Mesenchymal stem cell (in vitro differentiated cells and primary cell): ENCODE results near the gene GP1BA.

Experiments
- DNase-seq: peaks from one replicate; pipeline ENCODE4 v3.0.0-alpha.2; 2013
- H2AFZ ChIP-seq: one replicate; pipeline ENCODE4 v1.6.1; 2013; ENCODE audit warnings: low read depth, mild to moderate bottlenecking, control low read depth, inconsistent platforms, low read length, moderate library complexity
- H2AK5ac ChIP-seq: 2 replicates; pipeline ENCODE4 v1.6.1; 2013; ENCODE audit warnings: low read length, moderate library complexity, mild to moderate bottlenecking, inconsistent platforms; ENCODE audit not compliant: severe bottlenecking
- H2BK120ac ChIP-seq: one replicate; pipeline ENCODE4 v1.6.1; 2013; ENCODE audit warnings: low read depth, mild to moderate bottlenecking, inconsistent platforms, low read length, moderate library complexity
- H2BK12ac ChIP-seq, 2 experiments: one replicate each; pipeline ENCODE4 v1.6.1; 2013; ENCODE audit warnings: inconsistent platforms in 2 of 2, low read length in 2 of 2, mild to moderate bottlenecking in 2 of 2, moderate library complexity in 2 of 2, control low read depth in 1 of 2
- H2BK15ac ChIP-seq: one replicate; pipeline ENCODE4 v1.6.1; 2013; ENCODE audit warnings: mild to moderate bottlenecking, low read depth, inconsistent platforms; ENCODE audit not compliant: poor library complexity, severe bottlenecking
- H2BK5ac ChIP-seq: 2 replicates; pipeline ENCODE4 v1.6.1; 2013; ENCODE audit warnings: low read depth, mild to moderate bottlenecking, low read length, control low read depth, inconsistent platforms; ENCODE audit not compliant: poor library complexity, severe bottlenecking
- H3K14ac ChIP-seq, 2 experiments: one replicate each; pipeline ENCODE4 v1.6.1; 2013; ENCODE audit warnings: inconsistent platforms in 2 of 2, low read length in 2 of 2, control low read depth in 1 of 2, mild to moderate bottlenecking in 1 of 2, moderate library complexity in 1 of 2
- H3K18ac ChIP-seq, 2 experiments: one replicate each; pipeline ENCODE4 v1.6.1; 2013; ENCODE audit warnings: inconsistent platforms in 2 of 2, low read length in 2 of 2, control low read depth in 1 of 2, low read depth in 1 of 2, mild to moderate bottlenecking in 1 of 2
- H3K23ac ChIP-seq, 2 experiments: one replicate each; pipeline ENCODE4 v1.6.1; 2013; ENCODE audit warnings: inconsistent platforms in 2 of 2, low read length in 2 of 2, mild to moderate bottlenecking in 2 of 2, moderate library complexity in 2 of 2, control low read depth in 1 of 2
- H3K27ac ChIP-seq: 2 replicates; pipeline ENCODE4 v1.5.1; 2013; ENCODE audit warnings: mild to moderate bottlenecking, moderate library complexity, low read length, control low read depth, inconsistent platforms; ENCODE audit not compliant: poor library complexity, severe bottlenecking
- H3K27me3 ChIP-seq, 2 experiments: 2 replicates each; pipeline versions ENCODE4 v1.6.1 to v1.7.0; 2013; ENCODE audit warnings: low read length in 2 of 2, mild to moderate bottlenecking in 2 of 2, moderate library complexity in 2 of 2, control low read depth in 1 of 2, inconsistent platforms in 1 of 2; ENCODE audit not compliant: control insufficient read depth in 1 of 2, insufficient read depth in 1 of 2
- H3K36me3 ChIP-seq, 2 experiments: 2 replicates each; pipeline versions ENCODE4 v1.6.1 to v1.7.0; 2013; ENCODE audit warnings: low read length in 2 of 2, control low read depth in 1 of 2, inconsistent platforms in 1 of 2, low read depth in 1 of 2, mild to moderate bottlenecking in 1 of 2; ENCODE audit not compliant: insufficient read depth in 2 of 2, control insufficient read depth in 1 of 2
- H3K4ac ChIP-seq, 2 experiments: one replicate each; pipeline ENCODE4 v1.6.1; 2013; ENCODE audit warnings: inconsistent platforms in 2 of 2, low read length in 2 of 2, mild to moderate bottlenecking in 2 of 2, moderate library complexity in 2 of 2, control low read depth in 1 of 2, low read depth in 1 of 2
- H3K4me1 ChIP-seq: 2 replicates; pipeline ENCODE4 v1.6.1; 2013; ENCODE audit warnings: low read depth, low read length, control low read depth; ENCODE audit not compliant: control insufficient read depth, insufficient read depth
- H3K4me2 ChIP-seq: 2 replicates; pipeline ENCODE4 v1.6.1; 2013; ENCODE audit warnings: low read length, mild to moderate bottlenecking, inconsistent platforms; ENCODE audit not compliant: poor library complexity, severe bottlenecking
- H3K4me3 ChIP-seq, 2 experiments: 2 replicates each; pipeline versions ENCODE4 v1.5.1 to v1.7.0; 2013; ENCODE audit warnings: low read length in 2 of 2, mild to moderate bottlenecking in 2 of 2, control low read depth in 1 of 2, low read depth in 1 of 2; ENCODE audit not compliant: insufficient read depth in 1 of 2
- H3K79me1 ChIP-seq: replicated peaks from 2 replicates; pipeline ENCODE4 v1.6.1; 2013; ENCODE audit warnings: mild to moderate bottlenecking, control low read depth, low read length, inconsistent platforms; ENCODE audit not compliant: poor library complexity, severe bottlenecking
- H3K9ac ChIP-seq: 2 replicates; pipeline ENCODE4 v1.7.0; 2013; ENCODE audit warnings: mild to moderate bottlenecking, low read length, moderate library complexity
- H3K9me3 ChIP-seq: 2 replicates; pipeline ENCODE4 v1.7.0; 2013; ENCODE audit warnings: mild to moderate bottlenecking, low read length; ENCODE audit not compliant: control insufficient read depth
- H4K8ac ChIP-seq: one replicate; pipeline ENCODE4 v1.6.1; 2013; ENCODE audit warnings: inconsistent platforms, mild to moderate bottlenecking, low read length, moderate library complexity
- H4K91ac ChIP-seq: one replicate; pipeline ENCODE4 v1.6.1; 2013; ENCODE audit warnings: mild to moderate bottlenecking, low read length, inconsistent platforms
- WGBS: methylation state at CpG from one replicate; pipeline ENCODE4 v1.1.7; 2013; ENCODE audit warnings: mixed read lengths; 5-methylcytosine and 5-hydroxymethylcytosine counted together

GP1BA gene

DNA sequence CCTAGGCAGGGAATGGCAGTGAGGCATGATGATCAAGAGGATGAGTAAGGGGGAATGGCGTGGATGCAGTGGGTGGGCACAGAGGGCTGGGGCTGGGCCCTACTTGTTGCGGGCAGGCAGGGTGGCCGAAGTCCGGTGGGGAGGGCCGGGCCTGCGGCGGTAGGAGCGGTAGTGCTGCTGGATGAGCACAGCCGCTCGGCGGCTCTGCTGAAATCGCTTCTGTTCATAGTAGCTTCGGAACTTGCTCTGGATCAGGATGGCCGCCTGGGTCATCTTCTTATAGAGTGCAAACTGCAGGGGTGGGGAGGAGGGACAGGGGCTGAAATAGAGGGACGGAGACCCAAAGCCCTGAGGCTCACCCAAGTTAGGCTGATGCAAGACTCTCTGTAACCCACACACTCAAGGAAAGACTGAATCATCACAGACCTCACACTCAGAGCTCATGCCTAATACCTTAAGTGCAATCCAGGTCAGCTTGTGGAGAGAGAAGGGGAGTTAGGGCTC is 37.0 kb downstream of the GP1BA start:
- Histone ChIP-seq H3K9me3 (no peaks in the 10 kb centered on the region), H3K27me3 (no peaks in the 10 kb centered on the region), H3K4ac (peak overlapping the region; percentile 50 to 97), H2AK5ac (peak overlapping the region; percentile 75), H2BK12ac (peak overlapping the region; percentile 20 to 89), H3K4me3 (peak overlapping the region; percentile 59 to 94), H3K4me2 (peak overlapping the region; percentile 82), H3K9ac (peak overlapping the region; percentile 99), H2BK15ac (peak overlapping the region; percentile 15), H3K36me3 (peaks cover 42 to 49% of the 10 kb centered on the region in 2 experiments), H3K23ac (peak overlapping the region in 1 of 2 experiments; percentile 90), H3K18ac (peak overlapping the region; percentile 87 to 99), H3K4me1 (peaks cover 31% of the 10 kb centered on the region), H2BK5ac (peak overlapping the region; percentile 39), H4K91ac (peak overlapping the region; percentile 97), H3K79me1 (peaks cover 25% of the 10 kb centered on the region), H2AFZ (no peak overlapping the region), H4K8ac (peak overlapping the region; percentile 63), H3K27ac (peak overlapping the region; percentile 95), H2BK120ac (peak overlapping the region; percentile 59), H3K14ac (peak overlapping the region in 1 of 2 experiments; percentile 95)
- peak; percentile 97 for DNase-seq
- 52% methylated on average over 12 of the region's 15 CpGs for WGBS

- H3K4ac ChIP-seq: peak overlapping the region in 1 of 2 experiments; percentile 50
- peaks cover 23% of the 10 kb centered on the region for H3K79me1 ChIP-seq
- no peaks in the 10 kb centered on the region for H3K27me3 ChIP-seq
- peak overlapping the region in 1 of 2 experiments; percentile 57 for H3K23ac ChIP-seq
- peak overlapping the region; percentile 16 to 19 for H3K18ac ChIP-seq
- no peak overlapping the region for H3K14ac ChIP-seq
- H3K4me1 ChIP-seq: peaks cover 31% of the 10 kb centered on the region
- DNase-seq: peak; percentile 66
- H3K9ac ChIP-seq: peak overlapping the region; percentile 99
- H4K91ac ChIP-seq: peak overlapping the region; percentile 65
- H3K4me3 ChIP-seq: peak overlapping the region; percentile 30 to 94
- peak overlapping the region; percentile 79 for H4K8ac ChIP-seq
- peak overlapping the region; percentile 56 for H2AK5ac ChIP-seq
- H2BK120ac ChIP-seq: no peak overlapping the region
- H3K27ac ChIP-seq: peak overlapping the region; percentile 95
- no peak overlapping the region for H2AFZ ChIP-seq
- peak overlapping the region; percentile 82 for H3K4me2 ChIP-seq
- H3K36me3 ChIP-seq: peaks cover 45 to 54% of the 10 kb centered on the region in 2 experiments
- WGBS: 82% methylated on average over 16 of the region's 16 CpGs
- no peak overlapping the region for H2BK15ac ChIP-seq
- peak overlapping the region in 1 of 2 experiments; percentile 57 for H2BK12ac ChIP-seq
- H3K9me3 ChIP-seq: no peaks in the 10 kb centered on the region
- H2BK5ac ChIP-seq: no peak overlapping the region
Measured at GRCh38 chr17:4969551-4970173, 37.6 kb downstream of the GP1BA start.

GRCh38 chr17:4970273-4970672 is 38.2 kb downstream of the GP1BA start:
- Histone ChIP-seq H3K9me3 (no peaks in the 10 kb centered on the region), H4K91ac (peak overlapping the region; percentile 16), H3K23ac (peak overlapping the region in 1 of 2 experiments; percentile 45), H3K4ac (no peak overlapping the region), H3K27ac (peak overlapping the region; percentile 95), H2AK5ac (peak overlapping the region; percentile 56), H2AFZ (no peak overlapping the region), H2BK12ac (no peak overlapping the region), H3K14ac (no peak overlapping the region), H3K79me1 (peaks cover 25% of the 10 kb centered on the region), H4K8ac (no peak overlapping the region), H3K4me2 (no peak overlapping the region), H3K4me3 (peak overlapping the region in 1 of 2 experiments; percentile 10), H3K4me1 (peaks cover 31% of the 10 kb centered on the region), H2BK5ac (no peak overlapping the region), H3K18ac (peak overlapping the region in 1 of 2 experiments; percentile 5), H3K9ac (peak overlapping the region; percentile 99), H3K27me3 (no peaks in the 10 kb centered on the region), H3K36me3 (peaks cover 42 to 58% of the 10 kb centered on the region in 2 experiments), H2BK120ac (no peak overlapping the region), H2BK15ac (no peak overlapping the region)
- no peak for DNase-seq
- WGBS: 97% methylated on average over 8 of the region's 8 CpGs

DNA sequence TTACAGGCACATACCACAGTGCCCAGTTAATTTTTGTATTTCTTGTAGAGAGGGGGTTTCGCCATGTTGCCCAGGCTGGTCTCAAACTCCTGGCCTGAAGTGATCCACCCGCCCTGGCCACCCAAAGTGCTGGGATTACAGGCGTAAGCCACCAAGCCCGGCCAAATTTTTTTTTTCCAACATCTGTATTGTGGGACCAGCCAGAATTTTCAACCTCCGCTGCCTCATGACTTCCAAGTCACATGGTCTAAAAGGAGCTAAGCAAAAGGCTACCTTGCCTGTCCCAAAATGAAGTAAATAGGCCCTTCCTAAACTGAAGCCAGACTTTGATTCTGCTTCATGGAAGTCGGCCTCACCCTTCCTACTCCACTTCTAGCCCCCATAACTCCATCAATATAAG is 39.7 kb downstream of the GP1BA start:
- Histone ChIP-seq H3K36me3 (peaks cover 41 to 68% of the 10 kb centered on the region in 2 experiments), H2AK5ac (no peak overlapping the region), H4K8ac (no peak overlapping the region), H2AFZ (no peak overlapping the region), H2BK15ac (no peak overlapping the region), H2BK120ac (no peak overlapping the region), H3K4me1 (peaks cover 26% of the 10 kb centered on the region), H3K4ac (no peak overlapping the region), H3K9ac (peak overlapping the region; percentile 37), H3K4me3 (no peak overlapping the region), H3K4me2 (no peak overlapping the region), H3K9me3 (no peaks in the 10 kb centered on the region), H3K23ac (no peak overlapping the region), H3K27me3 (no peaks in the 10 kb centered on the region), H3K79me1 (peaks cover 22% of the 10 kb centered on the region), H3K27ac (no peak overlapping the region), H2BK5ac (no peak overlapping the region), H2BK12ac (no peak overlapping the region), H3K18ac (no peak overlapping the region), H4K91ac (no peak overlapping the region), H3K14ac (no peak overlapping the region)
- WGBS: over 99% methylated on average over 6 of the region's 6 CpGs
- DNase-seq: no peak
